M059J (cell line): ENCODE data around the gene PSORS1C1. TPM values are rescaled to one million over a fixed set of nuclear protein-coding genes. Genes with fewer than 3 reads are reported as not detected.

Experiments used
- DNase-seq: peaks from one replicate; pipeline ENCODE4 v3.0.0-alpha.2; 2012; ENCODE audit warnings: low read depth
- total RNA-seq: library from RNA; depleted of rRNA; stranded (reverse); fragments of >200 nt; shearing (Covaris generic); gene quantifications from 2 replicates; pipeline ENCODE4 v1.2.3, GENCODE V29; 2014

Gene PSORS1C1
- total RNA-seq, 1 experiment from 2014 or later: 8.3 TPM

- DNase-seq: no peak
These were observed 12.0 kb downstream of the PSORS1C1 start for GRCh38 chr6:31126396-31127175.

GRCh38 chr6:31128093-31128676 lies 13.6 kb downstream of the PSORS1C1 start:
- peak; percentile 66 for DNase-seq

DNA sequence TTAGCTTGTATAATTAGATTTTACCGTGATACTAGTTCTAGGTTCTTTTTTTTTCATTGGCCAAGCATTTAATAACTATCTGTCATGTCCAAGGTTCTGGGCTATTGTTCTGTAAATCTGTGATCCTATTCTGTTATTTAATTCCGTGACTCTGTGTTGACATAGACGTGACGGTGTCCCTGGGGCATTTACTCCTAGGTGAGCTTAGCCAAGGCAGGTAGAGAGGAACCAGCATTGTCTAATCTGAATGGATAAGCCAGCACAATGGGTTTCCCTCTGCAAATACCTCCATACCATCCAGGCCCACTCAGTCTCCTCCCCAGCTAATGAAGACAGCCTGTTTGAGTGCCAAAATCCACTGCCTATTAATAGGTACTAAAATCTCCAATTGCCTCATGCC lies 14.5 kb downstream of the PSORS1C1 start:
- no peak for DNase-seq

GRCh38 chr6:31130751-31131150 lies 16.2 kb downstream of the PSORS1C1 start:
- DNase-seq: no peak

- no peak for DNase-seq
These were observed 17.0 kb downstream of the PSORS1C1 start for GRCh38 chr6:31131595-31131994.

- no peak for DNase-seq
These were observed 18.2 kb downstream of the PSORS1C1 start for GRCh38 chr6:31132806-31133205.

- no peak for DNase-seq
These were observed 21.1 kb downstream of the PSORS1C1 start for GRCh38 chr6:31135710-31136109.

GRCh38 chr6:31138982-31139381 lies 24.4 kb downstream of the PSORS1C1 start, which contains the start of gene PSORS1C2:
Gene PSORS1C2 (minus strand): TSS chr6:31139066. CDS start chr6:31139026, 40 bp downstream.
- DNase-seq: no peak

DNA sequence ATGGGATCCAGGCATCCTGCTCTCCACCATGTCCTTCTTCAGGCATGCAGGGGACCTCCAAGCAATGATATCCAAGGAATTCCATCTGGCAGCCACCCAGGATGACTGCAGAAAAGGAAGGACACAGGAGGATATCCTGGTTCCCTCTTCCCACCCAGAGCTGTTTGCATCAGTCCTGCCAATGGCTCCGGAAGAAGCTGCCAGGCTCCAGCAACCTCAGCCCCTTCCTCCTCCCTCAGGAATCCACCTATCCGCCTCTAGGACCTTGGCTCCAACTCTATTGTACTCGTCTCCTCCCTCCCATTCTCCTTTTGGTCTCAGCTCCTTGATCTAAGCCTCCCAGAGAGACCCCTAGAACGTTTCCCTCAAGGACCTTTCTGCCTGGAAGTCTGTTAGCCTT lies 25.0 kb downstream of the PSORS1C1 start:
- DNase-seq: peak; percentile 53

DNA sequence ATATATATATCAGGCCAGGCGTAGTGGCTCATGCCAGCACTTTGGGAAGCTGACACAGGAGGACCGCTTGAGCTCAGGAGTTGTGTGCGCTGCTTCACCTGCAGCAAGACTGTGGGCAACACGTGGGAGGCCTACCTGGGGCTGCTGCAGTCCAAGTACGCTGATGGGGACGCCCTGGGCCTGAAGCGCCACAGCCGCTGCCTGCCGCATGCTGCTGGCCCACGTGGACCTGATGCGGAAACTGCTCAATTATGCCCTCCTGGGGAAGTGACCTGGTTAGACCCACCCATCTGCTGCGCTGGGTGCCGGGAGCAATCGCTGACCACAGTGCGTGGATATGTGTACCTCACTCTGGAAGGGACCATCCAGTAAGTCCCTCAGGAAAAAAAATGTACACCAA lies 26.0 kb downstream of the PSORS1C1 start:
- no peak for DNase-seq

GRCh38 chr6:31142361-31142761 lies 27.8 kb downstream of the PSORS1C1 start:
- no peak for DNase-seq

- peak; percentile 86 for DNase-seq
These were observed 28.5 kb downstream of the PSORS1C1 start for GRCh38 chr6:31143148-31143547.

DNA sequence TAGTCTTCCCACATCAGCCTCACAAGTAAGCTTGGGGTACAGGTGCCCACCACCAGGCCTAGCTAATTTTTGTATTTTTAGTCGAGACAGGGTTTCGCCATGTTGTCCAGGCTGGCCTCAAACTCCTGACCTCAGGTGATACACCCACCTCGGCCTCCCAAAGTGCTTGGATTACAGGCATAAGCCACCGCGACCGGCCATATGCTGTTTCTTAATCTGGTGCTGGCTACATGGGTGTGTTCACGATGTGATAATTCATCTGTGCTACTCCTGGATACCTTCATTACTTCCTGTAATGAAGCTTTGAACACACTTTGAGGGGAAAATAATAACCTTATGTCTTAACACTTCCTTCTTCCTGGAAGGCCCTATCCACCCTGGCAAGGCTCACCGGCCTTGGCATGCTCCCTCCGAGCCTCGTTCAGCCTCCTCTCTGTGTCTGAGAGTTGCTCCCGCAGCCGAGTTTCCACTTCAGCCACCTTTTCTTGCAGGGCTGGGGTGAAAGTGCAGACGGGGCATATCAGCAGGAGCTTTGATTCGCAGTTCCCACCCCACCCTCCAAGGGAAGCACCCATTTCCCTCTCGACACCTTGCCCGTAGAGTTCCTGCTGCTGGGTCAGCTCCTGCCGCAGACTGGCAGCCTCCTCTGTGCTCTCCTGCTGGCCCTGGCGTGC lies 29.8 kb downstream of the PSORS1C1 start:
- no peak for DNase-seq

DNA sequence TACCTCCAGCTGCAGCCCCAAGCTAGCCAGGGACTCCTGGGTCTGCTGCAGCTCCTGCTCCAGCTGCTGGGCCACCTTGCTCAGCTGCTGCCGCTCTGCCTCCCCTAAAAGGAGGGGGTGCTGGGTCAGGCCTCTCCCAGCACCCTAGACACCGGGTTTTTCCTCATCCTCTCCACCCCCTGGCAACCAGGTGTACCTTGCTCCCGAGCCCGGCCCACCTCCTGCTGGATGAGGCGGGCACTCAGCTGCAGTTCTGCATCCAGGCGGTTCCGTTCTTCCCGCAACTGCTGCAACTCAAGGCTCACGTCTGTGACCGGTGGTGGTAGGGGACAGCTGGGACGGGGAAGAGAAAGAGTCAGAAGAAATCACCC lies 30.4 kb downstream of the PSORS1C1 start:
- DNase-seq: no peak

DNA sequence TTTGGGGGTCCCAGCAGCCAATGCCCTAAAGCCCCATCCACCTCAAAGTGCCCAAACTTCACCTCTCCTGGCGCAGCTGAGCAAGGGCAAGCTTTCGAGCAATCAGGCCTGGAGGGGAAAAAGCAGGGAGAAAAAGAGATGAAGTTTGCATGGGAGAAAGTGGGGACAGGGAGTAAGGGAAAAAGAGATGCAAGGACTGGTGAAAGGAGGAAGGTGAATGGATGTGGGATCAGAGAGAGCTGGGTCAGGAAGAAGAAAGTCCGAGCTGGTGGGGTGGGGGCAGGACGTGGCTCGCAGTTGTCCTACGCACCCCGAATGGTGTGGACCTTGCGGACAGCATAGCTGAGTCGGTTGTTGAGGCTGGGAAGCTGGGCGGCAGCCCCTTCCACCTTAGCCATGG lies 30.8 kb downstream of the PSORS1C1 start:
- no peak for DNase-seq

DNA sequence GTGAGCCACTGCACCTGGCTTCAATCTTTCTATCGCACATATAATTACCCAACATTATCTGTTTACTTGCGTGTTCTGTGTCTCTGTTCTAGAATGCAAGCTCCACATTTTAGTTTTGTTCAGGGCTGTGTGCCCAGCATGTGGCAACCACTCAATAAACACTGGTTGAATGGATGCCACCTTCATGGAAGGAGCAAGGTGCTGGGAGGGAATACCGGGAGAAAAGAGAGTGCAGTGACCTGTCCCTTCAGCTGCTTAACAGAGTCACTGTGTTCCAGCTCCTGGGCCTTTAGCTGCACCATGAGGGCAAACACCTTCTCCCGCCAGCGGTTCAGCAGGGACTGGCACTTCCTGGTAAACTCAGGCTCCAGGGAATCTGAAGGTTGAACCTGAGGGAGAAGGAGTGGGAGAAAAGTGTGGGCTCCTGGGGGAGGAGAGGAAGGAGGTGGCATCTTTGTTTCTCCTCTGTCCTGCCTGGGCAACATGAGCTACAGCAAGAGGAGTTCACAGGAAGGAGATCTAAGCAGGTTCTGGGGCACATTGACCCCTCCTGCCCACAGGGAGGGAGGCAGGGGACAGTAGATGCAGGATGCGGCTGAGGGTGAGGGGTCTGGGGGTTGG lies 35.3 kb downstream of the PSORS1C1 start:
- no peak for DNase-seq

DNA sequence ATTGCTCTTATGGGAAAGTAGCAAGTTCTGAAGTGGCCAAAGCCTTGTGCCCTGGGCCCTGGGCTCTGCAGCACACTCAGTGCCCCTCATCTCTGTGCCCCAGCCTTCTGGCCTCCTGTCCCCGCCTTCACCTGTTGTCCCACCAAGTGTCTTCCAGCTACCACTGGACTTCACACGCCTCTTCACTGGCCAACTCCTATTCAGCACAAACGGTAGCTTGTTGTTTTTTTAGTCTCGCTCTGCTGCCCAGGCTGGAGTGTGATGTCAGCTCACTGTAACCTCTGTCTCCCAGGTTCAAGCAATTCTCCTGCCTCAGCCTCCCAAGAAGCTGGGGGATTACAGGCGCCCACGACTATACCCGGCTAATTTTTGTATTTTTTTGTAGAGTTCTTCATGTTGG lies 38.2 kb downstream of the PSORS1C1 start:
- no peak for DNase-seq

DNA sequence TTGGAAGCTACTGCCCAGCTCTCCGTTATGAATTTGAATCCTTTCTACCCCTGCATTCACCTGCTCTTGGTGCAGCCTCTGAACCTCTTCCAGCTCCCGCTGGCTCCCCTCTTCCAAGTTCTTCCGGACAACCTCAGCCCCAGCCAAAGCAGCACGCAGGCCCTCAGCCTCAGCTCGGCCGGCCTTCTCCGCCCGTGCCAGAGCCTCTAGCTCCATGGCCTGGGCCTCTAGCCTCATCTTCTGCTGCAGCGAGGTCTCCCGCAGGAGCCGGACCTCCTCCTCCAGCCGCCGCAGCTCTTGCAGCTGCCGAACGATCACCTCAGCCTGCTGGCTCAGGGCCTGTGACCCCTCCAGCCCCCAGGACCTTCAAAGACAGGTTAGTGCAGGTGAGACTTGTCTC lies 39.8 kb downstream of the PSORS1C1 start:
- DNase-seq: no peak

DNA sequence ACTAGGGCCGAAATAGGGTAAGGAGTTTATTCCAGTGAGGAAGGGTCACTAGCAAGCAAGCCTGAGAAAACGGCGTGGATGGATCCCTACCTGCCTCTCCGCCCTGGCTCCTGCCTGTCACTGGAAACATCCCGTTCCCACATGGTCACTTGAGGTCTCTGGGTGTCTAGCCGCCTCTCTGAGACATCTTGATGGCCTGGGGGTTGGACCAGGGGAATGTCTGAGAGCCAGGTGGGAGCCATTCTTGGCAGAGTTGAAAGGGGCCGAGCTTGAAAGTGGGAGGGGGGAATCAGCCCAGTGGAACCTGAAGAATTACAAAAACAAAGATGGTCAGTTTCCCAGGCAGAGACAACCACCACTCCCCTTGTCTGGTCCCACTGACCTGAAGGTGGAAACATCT lies 42.0 kb downstream of the PSORS1C1 start:
- no peak for DNase-seq

DNA sequence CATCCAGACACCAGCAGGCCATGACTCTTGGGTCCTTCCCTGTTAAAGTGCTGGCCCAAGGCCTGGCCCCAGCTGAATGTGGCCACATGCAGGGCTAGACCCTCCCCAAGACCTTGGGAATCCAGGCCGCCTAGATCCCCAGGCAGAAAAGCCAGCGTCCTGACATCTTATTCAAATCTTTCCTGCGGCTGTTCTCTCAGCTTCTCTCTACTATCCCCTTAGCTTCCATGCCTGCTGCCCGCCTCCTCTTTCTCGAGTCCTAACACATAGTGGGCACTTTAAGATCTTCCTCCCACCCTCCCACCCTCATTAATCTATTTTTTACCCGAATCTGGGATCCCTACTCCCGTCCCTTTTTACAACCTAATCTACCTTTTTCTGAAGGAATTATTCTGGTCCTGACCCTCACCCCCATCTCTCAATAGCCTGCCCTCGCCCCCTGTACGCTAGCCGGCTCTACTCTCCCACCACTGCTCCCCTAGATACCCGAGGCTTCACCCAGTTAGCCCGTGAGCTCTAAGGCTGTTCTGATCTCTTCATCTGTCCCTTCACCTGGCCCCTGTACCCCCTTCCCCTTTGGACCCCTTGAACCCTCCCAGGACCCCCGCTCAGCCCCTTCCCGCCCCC lies 43.0 kb downstream of the PSORS1C1 start, which contains the start of gene CCHCR1:
Gene CCHCR1, minus strand, starts transcription at position 290 of the 627 bp plus-strand sequence. Its CDS starts 202 bp downstream, at position 88.
- no peak for DNase-seq

- DNase-seq: peak; percentile 100
These were observed 43.7 kb downstream of the PSORS1C1 start, which contains the start of gene TCF19 for GRCh38 chr6:31158140-31158862. Gene TCF19 (plus strand): TSS chr6:31158589. CDS start chr6:31159470, 881 bp downstream.
